Activated CD4-positive, alpha-beta T cell treated with anti-CD3 and anti-CD28 coated beads, Interleukin-2, Interleukin-4, amounts not matched to agents 100 ng/mL and 50 ng/mL, durations not matched to agents 16 hours and 8 hours (primary cell): ENCODE measurements around the gene VPREB1.
"Not testable (repeated sequence)": the region's sequence is repeated elsewhere in the genome, so short reads cannot be mapped to it uniquely, and the experiment has no call there.

ENCODE experiments used
- DNase-seq: peaks from one replicate; pipeline ENCODE4 v3.0.0-alpha.2; 2020; ENCODE audit warnings: low spot score

Gene VPREB1, protein sequence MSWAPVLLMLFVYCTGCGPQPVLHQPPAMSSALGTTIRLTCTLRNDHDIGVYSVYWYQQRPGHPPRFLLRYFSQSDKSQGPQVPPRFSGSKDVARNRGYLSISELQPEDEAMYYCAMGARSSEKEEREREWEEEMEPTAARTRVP

GRCh38 chr22:22244316-22245250, at the start of gene VPREB1:
TSS of gene VPREB1 (plus strand) at chr22:22244786. CDS start at chr22:22244814, 28 bp downstream.
- no peak for DNase-seq

DNA sequence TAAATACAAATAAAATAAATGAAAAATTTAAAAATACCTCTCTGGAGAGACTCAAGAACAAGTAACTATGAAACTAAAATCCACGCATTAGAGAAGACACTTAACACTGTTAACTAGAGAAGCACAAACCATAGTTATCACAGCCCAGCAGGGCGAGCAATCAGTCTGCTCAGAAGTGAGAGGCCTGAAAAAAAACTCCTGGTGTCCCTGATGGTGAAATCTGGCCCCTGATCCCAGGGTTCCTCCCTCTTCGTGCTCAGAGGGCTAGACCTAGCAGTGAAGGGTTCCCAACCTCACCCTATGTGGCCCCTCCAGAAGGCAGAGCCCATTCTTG, 49.7 kb upstream of the VPREB1 start:
- DNase-seq, result no peak

DNA sequence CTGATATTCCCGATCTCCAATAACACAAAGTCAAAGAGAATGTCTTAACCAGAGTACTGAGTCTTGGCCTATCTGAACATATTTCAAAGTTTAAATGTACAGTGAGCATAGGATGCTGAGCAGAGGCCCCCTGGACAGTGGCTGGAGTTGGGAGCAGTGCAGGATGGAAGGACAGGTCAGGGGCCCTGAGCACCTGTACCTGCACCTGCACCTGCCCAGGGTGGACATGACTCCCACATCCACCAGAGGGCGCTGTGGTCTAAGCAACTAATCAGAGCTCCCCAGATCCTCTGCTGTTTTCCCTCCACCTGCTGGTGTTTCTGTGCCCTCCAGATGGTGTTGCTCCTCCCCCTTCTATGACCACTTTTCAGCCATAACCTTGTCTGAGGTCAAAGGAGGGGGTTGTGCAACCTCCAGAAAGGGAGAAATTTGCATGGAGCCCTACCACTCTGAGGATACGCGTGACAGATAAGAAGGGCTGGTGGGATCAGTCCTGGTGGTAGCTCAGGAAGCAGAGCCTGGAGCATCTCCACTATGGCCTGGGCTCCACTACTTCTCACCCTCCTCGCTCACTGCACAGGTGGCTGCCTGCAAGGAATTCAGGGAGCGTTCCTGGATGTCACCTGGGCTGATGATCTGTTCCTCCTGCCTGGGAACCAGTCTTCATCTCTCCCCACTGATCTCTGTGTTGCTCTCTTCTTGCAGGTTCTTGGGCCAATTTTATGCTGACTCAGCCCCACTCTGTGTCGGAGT, 49.1 kb upstream of the VPREB1 start:
- peak; percentile 84 for DNase-seq

DNA sequence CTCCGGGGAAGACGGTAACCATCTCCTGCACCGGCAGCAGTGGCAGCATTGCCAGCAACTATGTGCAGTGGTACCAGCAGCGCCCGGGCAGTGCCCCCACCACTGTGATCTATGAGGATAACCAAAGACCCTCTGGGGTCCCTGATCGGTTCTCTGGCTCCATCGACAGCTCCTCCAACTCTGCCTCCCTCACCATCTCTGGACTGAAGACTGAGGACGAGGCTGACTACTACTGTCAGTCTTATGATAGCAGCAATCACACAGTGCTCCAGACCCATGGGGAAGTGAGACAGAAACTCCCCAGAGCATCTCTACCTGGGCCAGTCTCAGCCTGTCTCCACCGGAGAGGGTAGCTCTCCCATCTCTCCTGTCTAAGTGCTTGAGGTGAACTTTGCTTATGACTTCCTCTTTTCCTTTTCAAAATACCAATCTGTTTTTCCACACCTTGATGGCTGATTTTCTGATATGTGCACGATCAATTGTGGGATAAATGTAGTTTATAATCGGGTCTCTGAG, 48.5 kb upstream of the VPREB1 start:
- no peak for DNase-seq

- DNase-seq, result no peak
Measured at GRCh38 chr22:22196833-22197477, 47.6 kb upstream of the VPREB1 start.

- no peak for DNase-seq
Measured at GRCh38 chr22:22197993-22198402, 46.6 kb upstream of the VPREB1 start.

DNA sequence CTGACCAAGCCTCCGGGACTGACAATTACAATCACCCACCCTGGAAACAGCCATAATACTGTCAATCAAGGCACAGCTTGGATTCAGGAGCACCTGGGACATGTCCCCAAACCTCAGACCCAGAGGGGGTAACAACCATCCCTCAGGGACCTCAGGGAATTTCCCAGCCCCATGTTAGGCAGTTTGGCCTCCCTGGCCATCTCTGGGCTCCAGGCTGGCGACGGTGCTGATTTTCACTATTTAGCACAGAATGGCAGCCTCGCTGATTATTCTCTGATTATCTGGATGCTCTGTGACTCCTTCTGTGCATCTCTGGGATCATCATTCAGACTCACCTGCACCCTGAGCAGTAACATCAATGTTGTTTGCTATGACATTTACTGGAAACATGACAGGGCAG, 45.8 kb upstream of the VPREB1 start:
- no peak for DNase-seq

- DNase-seq, result no peak
Measured at GRCh38 chr22:22199634-22200033, 45.0 kb upstream of the VPREB1 start.

GRCh38 chr22:22200569-22201184, 43.9 kb upstream of the VPREB1 start:
- no peak for DNase-seq

- DNase-seq, result no peak
Measured at GRCh38 chr22:22201185-22201929, 43.2 kb upstream of the VPREB1 start.

- no peak for DNase-seq
Measured at GRCh38 chr22:22201930-22202343, 42.6 kb upstream of the VPREB1 start.

DNA sequence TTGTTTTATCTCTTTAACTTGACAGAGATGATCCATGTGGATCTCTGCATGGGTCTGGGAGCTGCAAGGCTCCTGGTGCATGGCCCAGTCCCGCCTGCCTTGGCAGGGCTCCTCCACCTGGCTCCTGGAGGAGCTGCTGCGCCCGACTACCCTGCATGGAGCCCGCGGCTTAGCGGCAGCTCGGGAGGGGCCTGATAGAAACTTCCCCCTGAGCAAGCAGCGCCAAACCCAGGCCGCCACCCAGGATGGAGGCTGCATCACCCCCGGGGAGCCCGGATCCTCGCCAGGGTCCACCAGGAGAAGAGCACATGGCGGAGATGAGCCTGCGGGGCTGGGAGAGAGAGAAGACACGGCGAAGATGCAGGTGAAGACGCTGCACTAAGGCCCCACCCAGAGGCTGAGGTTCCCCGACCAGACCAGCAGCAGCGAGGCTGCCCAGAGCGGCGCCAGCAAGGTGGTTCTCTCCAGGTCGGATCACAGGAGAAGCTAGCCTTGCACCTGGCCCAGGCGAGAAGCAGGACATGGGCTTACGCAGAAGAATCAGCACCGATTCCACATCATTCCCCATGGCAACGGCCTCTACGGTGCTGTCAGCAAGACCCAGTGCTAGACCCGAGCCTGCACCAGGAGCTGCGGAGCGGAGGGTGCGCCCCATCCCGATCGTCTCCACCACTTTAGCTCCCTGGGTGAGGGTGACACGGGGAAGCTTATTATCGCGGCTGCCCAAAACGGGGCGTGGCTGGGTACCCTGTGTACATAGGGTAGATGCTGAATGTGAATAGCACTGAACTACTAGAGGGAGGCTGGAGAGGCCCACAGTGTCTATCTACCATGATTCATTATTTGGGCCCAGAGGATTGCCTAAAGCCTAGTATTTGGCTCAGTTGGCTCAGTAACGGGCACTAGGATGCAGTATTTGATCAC, 41.3 kb upstream of the VPREB1 start:
- no peak for DNase-seq

DNA sequence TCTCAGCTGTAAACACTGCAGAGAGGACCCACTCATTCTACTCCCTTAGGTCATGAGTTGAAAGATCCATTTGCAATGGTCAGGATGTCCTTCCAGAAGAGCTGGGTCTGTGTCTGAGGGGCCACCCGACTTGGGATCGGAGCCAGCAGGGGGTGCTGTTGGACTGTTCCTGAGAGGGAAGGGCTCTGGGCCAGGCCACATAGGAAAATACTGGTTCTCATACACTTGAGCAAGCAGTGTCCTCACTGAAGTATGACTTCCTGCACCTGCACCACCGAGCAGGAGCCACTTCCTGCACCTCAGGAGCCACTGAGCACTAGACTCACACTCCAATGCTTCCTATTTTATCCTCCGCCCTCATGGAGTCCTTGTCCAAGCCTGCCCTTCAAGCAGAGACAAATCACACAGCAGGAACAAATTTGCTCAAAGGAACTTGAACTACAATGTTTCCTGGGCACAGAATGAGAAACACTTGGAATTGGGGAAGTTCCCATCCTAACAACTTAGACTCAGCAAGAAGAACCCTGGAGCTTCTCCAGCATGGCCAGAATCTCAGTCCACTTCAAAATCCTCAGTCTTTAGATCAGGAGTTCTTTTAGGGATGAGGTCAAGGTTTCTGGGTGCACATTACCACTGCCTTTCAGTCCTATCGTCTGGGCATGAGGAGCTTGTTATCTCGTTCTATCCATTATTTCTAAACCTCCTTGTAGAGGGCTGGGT, 36.6 kb upstream of the VPREB1 start:
- DNase-seq, result peak; percentile 91

DNA sequence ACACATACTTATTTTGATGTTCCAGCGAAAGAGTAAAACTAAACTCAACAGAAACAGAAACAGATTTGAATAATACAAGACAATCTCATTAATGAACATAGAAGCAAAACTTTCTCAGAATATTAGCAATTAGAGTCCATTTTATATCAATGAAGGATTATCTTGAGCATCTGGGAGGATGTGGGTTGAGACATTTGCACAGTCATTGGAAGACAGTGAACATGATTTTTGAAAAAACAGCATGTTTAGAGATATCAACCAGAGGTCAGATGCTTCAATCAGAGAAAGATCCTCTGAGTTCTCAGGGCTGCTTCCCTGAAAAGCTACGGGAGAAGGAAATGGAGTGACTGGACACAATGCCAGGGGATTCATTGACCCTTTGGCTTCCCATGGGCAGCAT, 35.9 kb upstream of the VPREB1 start:
- DNase-seq, result peak; percentile 19

DNA sequence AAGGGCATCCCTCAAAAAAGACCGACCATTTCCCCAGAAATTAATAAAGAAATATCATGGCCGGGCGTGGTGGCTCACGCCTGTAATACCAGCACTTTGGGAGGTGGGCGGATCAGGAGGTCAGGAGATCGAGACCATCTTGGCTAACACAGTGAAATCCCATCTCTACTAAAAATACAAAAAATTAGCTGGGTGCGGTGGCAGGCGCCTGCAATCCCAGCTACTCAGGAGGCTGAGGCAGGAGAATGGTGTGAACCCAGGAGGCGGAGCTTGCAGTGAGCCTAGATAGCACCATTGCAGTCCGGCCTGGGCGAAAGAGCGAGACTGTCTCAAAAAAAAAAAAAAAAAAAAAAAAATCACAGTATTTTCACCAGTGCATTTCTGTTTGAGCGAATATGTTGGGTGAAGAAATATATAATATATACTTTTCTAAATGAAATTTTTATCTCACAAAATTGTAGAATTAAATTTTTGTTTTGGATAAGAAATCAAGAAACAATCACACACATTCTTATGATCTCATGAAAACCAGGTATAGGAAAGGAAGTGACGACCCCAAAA, 35.4 kb upstream of the VPREB1 start:
- DNase-seq, result not testable (repeated sequence)

GRCh38 chr22:22210375-22210774, 34.2 kb upstream of the VPREB1 start:
- peak; percentile 93 for DNase-seq

- DNase-seq, result peak; percentile 15
Measured at GRCh38 chr22:22210889-22211833, 33.4 kb upstream of the VPREB1 start.

DNA sequence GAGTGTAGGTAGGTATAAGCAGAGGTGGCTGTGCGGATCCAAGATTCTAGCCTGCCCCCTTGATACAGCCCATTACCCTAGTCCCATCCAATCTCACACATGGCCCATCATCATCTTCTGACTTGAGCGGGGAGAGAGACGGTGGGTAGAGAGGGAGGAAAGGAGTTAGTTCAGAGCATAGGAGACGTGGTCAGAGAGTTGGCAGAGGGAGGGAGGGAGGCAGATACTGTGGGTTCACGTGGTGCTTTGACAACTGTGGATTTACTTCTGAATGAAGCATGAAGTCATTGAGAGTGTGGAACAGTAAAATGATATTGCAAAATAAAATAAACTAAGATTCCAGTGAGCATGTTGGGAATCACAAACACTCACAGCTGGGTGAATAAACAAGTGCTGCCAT, 31.4 kb upstream of the VPREB1 start:
- no peak for DNase-seq
